Esophagus muscularis mucosa (tissue), 4 donors: Measurements from ENCODE around the gene TTN.

Experiments used
- EP300 ChIP-seq: sonication (generic); formaldehyde crosslinking; IDR thresholded peaks from one replicate; pipeline ENCODE4 v1.6.1; 2017; ENCODE audit warnings: antibody characterized with exemption
- POLR2A ChIP-seq: fragments of 450-650 bp; IDR thresholded peaks from one replicate; pipeline ENCODE4 v1.6.1; 2017; ENCODE audit warnings: antibody characterized with exemption, moderate library complexity, mild to moderate bottlenecking, low read depth
- TF ChIP-seq, protein P1 (sequence below), 3 experiments: fragments of 200-600 bp in 2 of 3; fragments of 450-650 bp in 1 of 3; sonication (generic) in 2 of 3; IDR thresholded peaks; one replicate each; pipeline ENCODE4 v1.5.1; 2017 to 2019; ENCODE audit warnings: antibody characterized with exemption in 3 of 3, mild to moderate bottlenecking in 2 of 3, moderate library complexity in 1 of 3

DNA sequence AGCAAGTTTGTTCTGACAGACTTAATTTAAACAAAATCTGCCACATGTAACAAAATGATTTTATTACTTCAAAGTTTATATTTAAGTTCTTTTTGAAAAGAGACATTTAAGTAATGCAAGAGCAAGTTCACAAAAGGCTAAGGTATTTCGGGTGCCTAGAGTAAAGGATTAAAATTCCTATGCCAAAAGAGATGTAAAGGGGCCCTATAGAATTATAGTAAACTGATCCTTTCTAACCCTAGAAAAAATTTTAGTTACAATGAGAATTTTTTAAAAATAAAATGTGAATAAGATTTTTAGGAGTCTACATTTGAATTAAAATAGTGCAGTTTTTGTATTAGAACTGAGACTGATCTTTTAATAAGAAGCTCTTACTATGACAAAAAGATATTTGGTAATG is 179.8 kb downstream of the TTN start:
- TF ChIP-seq POLR2A (no peak), EP300 (no peak)
- TF ChIP-seq, protein P1, sequence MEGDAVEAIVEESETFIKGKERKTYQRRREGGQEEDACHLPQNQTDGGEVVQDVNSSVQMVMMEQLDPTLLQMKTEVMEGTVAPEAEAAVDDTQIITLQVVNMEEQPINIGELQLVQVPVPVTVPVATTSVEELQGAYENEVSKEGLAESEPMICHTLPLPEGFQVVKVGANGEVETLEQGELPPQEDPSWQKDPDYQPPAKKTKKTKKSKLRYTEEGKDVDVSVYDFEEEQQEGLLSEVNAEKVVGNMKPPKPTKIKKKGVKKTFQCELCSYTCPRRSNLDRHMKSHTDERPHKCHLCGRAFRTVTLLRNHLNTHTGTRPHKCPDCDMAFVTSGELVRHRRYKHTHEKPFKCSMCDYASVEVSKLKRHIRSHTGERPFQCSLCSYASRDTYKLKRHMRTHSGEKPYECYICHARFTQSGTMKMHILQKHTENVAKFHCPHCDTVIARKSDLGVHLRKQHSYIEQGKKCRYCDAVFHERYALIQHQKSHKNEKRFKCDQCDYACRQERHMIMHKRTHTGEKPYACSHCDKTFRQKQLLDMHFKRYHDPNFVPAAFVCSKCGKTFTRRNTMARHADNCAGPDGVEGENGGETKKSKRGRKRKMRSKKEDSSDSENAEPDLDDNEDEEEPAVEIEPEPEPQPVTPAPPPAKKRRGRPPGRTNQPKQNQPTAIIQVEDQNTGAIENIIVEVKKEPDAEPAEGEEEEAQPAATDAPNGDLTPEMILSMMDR (IDR thresholded peaks at IDR 0.05), result no peak
